ENCODE results near the gene FUT1. TPM values are rescaled to one million over a fixed set of nuclear protein-coding genes. Genes with fewer than 3 reads are reported as not detected.

FUT1 gene
- total and polyA plus RNA-seq, 9 of the 15 experiments (the other 6 are each of a cell fraction or from before 2014, with no cell fraction given), result 2.3 to 18.5 (median 8.8) TPM

- TF ChIP-seq SUPT5H (IDR thresholded peaks at IDR 0.05) (peak; percentile 50), ZNF764 (CRISPR knock-in tag; IDR thresholded peaks at IDR 0.05; ENCODE audit: low read depth) (no peak), BCL6 (CRISPR knock-in tag; IDR thresholded peaks at IDR 0.05) (no peak), JUND (IDR thresholded peaks at IDR 0.05; ENCODE audit: borderline replicate concordance, low read depth, low read length) (no peak; the same call in 1 of the 2 replicates), JUND (tag; IDR thresholded peaks at IDR 0.05; ENCODE audit: borderline replicate concordance, low read depth, low read length) (peak; percentile 74; the same call in 2 of the 3 replicates), ATF1 (CRISPR knock-in tag; IDR thresholded peaks at IDR 0.05) (no peak), ATF1 (tag; IDR thresholded peaks at IDR 0.05) (peak; percentile 77), SNIP1 (IDR thresholded peaks at IDR 0.05; ENCODE audit: low read depth) (no peak), MAFG (tag; conservative IDR thresholded peaks at IDR 0.05) (peak; percentile 51; the same call in 1 of the 2 replicates), HDAC2 (IDR thresholded peaks at IDR 0.05) (no peak), SMARCC2 (IDR thresholded peaks at IDR 0.05; ENCODE audit: low read depth) (no peak), STAG1 (CRISPR knock-in tag; IDR thresholded peaks at IDR 0.05; ENCODE audit: borderline replicate concordance) (no peak), NBN (IDR thresholded peaks at IDR 0.05; ENCODE audit: low read depth) (no peak), MNT (conservative IDR thresholded peaks at IDR 0.05) (0 out of 4 replicates have a peak, but pooled peaks of 1 of the 2 experiments have one; percentile 32), MEIS2 (IDR thresholded peaks at IDR 0.05; ENCODE audit: partially characterized antibody) (no peak)
- TF ChIP-seq, protein P1, sequence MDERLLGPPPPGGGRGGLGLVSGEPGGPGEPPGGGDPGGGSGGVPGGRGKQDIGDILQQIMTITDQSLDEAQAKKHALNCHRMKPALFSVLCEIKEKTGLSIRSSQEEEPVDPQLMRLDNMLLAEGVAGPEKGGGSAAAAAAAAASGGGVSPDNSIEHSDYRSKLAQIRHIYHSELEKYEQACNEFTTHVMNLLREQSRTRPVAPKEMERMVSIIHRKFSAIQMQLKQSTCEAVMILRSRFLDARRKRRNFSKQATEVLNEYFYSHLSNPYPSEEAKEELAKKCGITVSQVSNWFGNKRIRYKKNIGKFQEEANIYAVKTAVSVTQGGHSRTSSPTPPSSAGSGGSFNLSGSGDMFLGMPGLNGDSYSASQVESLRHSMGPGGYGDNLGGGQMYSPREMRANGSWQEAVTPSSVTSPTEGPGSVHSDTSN (CRISPR knock-in tag; IDR thresholded peaks at IDR 0.05; ENCODE audit: low read depth), result no peak
- TF ChIP-seq, protein P1 (tag; conservative IDR thresholded peaks at IDR 0.05; ENCODE audit: low read depth), result no peak
- TF ChIP-seq, protein P2, sequence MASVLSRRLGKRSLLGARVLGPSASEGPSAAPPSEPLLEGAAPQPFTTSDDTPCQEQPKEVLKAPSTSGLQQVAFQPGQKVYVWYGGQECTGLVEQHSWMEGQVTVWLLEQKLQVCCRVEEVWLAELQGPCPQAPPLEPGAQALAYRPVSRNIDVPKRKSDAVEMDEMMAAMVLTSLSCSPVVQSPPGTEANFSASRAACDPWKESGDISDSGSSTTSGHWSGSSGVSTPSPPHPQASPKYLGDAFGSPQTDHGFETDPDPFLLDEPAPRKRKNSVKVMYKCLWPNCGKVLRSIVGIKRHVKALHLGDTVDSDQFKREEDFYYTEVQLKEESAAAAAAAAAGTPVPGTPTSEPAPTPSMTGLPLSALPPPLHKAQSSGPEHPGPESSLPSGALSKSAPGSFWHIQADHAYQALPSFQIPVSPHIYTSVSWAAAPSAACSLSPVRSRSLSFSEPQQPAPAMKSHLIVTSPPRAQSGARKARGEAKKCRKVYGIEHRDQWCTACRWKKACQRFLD (CRISPR knock-in tag; IDR thresholded peaks at IDR 0.05), result peak; percentile 86; the same call in 1 of the 2 replicates
- TF ChIP-seq, protein P3, sequence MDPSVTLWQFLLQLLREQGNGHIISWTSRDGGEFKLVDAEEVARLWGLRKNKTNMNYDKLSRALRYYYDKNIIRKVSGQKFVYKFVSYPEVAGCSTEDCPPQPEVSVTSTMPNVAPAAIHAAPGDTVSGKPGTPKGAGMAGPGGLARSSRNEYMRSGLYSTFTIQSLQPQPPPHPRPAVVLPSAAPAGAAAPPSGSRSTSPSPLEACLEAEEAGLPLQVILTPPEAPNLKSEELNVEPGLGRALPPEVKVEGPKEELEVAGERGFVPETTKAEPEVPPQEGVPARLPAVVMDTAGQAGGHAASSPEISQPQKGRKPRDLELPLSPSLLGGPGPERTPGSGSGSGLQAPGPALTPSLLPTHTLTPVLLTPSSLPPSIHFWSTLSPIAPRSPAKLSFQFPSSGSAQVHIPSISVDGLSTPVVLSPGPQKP (CRISPR knock-in tag; IDR thresholded peaks at IDR 0.05), result no peak
- TF ChIP-seq, protein P4, sequence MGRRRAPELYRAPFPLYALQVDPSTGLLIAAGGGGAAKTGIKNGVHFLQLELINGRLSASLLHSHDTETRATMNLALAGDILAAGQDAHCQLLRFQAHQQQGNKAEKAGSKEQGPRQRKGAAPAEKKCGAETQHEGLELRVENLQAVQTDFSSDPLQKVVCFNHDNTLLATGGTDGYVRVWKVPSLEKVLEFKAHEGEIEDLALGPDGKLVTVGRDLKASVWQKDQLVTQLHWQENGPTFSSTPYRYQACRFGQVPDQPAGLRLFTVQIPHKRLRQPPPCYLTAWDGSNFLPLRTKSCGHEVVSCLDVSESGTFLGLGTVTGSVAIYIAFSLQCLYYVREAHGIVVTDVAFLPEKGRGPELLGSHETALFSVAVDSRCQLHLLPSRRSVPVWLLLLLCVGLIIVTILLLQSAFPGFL (CRISPR knock-in tag; IDR thresholded peaks at IDR 0.05), result no peak
These were observed 27.4 kb downstream of the FUT1 start (continued) for GRCh38 chr19:48724796-48725753.

All from K562 (cell line).